Renal cortex interstitium (tissue), 11 donors: ENCODE results near the gene UPF2. TPM values are rescaled to one million over a fixed set of nuclear protein-coding genes. Genes with fewer than 3 reads are reported as not detected.

Experiments used
- DNase-seq, 11 donors: peaks; one replicate each; pipeline ENCODE4 v3.0.0-alpha.2; 2013; ENCODE audit warnings: low read depth in 9 of 11, low spot score in 4 of 11; ENCODE audit errors: extremely low read depth in 1 of 11
- polyA plus RNA-seq, 3 donors: library from polyadenylated mRNA; unstranded; fragments of 120-200 nt; gene quantifications; one replicate each; pipeline ENCODE4 v1.2.1, GENCODE V29; 2013; ENCODE audit not compliant: insufficient read length in 3 of 3

UPF2 gene
- polyA plus RNA-seq, 3 donors = 33.8 to 38.3 (median 36.1) TPM

GRCh38 chr10:11921800-11922392, 120.7 kb downstream of the UPF2 start:
- no peak for DNase-seq

- no peak for DNase-seq
These were observed 123.3 kb downstream of the UPF2 start for GRCh38 chr10:11919271-11919670.

- no peak for DNase-seq
These were observed 124.2 kb downstream of the UPF2 start for GRCh38 chr10:11918384-11918783.

GRCh38 chr10:11913079-11913641, 129.4 kb downstream of the UPF2 start:
- no peak for DNase-seq

- DNase-seq = no peak
These were observed 132.5 kb downstream of the UPF2 start for GRCh38 chr10:11910102-11910501.

GRCh38 chr10:11909618-11910017, 133.0 kb downstream of the UPF2 start:
- no peak for DNase-seq

GRCh38 chr10:11908991-11909390, 133.6 kb downstream of the UPF2 start:
- no peak for DNase-seq

GRCh38 chr10:11908536-11908935, 134.1 kb downstream of the UPF2 start:
- no peak for DNase-seq

- no peak for DNase-seq
These were observed 134.7 kb downstream of the UPF2 start for GRCh38 chr10:11907914-11908313.

- DNase-seq = no peak
These were observed 135.9 kb downstream of the UPF2 start for GRCh38 chr10:11906714-11907113.

- DNase-seq = no peak
These were observed 140.0 kb downstream of the UPF2 start for GRCh38 chr10:11902646-11903045.

- no peak for DNase-seq
These were observed 140.7 kb downstream of the UPF2 start for GRCh38 chr10:11901833-11902475.

- no peak for DNase-seq
These were observed 141.2 kb downstream of the UPF2 start for GRCh38 chr10:11901454-11901832.

- no peak for DNase-seq
These were observed 141.6 kb downstream of the UPF2 start for GRCh38 chr10:11901036-11901301.

- no peak for DNase-seq
These were observed 143.3 kb downstream of the UPF2 start for GRCh38 chr10:11899067-11899876.

- peak in 2 of 11 donors; percentile 37 to 39 for DNase-seq
These were observed 144.1 kb downstream of the UPF2 start for GRCh38 chr10:11898372-11899066.

- DNase-seq = no peak
These were observed 144.6 kb downstream of the UPF2 start for GRCh38 chr10:11898033-11898371.

GRCh38 chr10:11896549-11897200, 145.9 kb downstream of the UPF2 start:
- no peak for DNase-seq

- DNase-seq = no peak
These were observed 147.0 kb downstream of the UPF2 start for GRCh38 chr10:11895598-11895997.
